ENCODE measurements around the gene ZRSR2.

DNA sequence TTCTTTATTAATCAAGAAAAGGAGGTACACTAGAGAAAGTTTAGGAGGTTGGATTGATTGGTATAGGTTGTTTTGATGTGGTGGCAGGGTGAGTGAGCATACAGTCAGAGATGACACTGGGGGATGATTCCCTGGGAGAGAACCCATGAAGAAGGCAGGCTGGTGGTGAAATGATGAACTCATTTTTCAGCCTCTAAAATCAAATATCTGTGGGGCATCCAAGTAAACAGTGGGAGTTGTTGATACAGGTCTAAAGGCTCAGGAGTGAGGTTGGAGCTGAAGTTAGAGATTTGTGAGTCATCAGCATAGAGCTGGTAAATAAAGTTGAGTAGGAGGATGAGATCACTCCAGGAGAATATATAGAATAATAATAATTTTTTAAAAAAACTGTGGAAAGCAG, 74.3 kb downstream of the ZRSR2 start:
- TF ChIP-seq POLR2A (IDR thresholded peaks at IDR 0.05) (no peak), POLR2AphosphoS5 (IDR thresholded peaks at IDR 0.05) (no peak), EP300 (IDR thresholded peaks at IDR 0.05; ENCODE audit: low read depth) (no peak)
- TF ChIP-seq, protein P1, sequence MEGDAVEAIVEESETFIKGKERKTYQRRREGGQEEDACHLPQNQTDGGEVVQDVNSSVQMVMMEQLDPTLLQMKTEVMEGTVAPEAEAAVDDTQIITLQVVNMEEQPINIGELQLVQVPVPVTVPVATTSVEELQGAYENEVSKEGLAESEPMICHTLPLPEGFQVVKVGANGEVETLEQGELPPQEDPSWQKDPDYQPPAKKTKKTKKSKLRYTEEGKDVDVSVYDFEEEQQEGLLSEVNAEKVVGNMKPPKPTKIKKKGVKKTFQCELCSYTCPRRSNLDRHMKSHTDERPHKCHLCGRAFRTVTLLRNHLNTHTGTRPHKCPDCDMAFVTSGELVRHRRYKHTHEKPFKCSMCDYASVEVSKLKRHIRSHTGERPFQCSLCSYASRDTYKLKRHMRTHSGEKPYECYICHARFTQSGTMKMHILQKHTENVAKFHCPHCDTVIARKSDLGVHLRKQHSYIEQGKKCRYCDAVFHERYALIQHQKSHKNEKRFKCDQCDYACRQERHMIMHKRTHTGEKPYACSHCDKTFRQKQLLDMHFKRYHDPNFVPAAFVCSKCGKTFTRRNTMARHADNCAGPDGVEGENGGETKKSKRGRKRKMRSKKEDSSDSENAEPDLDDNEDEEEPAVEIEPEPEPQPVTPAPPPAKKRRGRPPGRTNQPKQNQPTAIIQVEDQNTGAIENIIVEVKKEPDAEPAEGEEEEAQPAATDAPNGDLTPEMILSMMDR (IDR thresholded peaks at IDR 0.05), result no peak
